Measurements from ENCODE around the gene RAB20. TPM values are rescaled to one million over a fixed set of nuclear protein-coding genes. Genes with fewer than 3 reads are reported as not detected.

The RAB20 gene
- polyA plus RNA-seq, 1 donor (not counting 4 experiments of a cell fraction or from before 2014, with no cell fraction given), result 4.3 TPM

GRCh38 chr13:110600980-110601379 is 39.5 kb upstream of the RAB20 start:
- FAIRE-seq (no peak), DNase-seq (ENCODE audit: low read depth, low spot score) (no peak)
- H4K20me1 ChIP-seq (ENCODE audit: control insufficient read depth, extremely low read depth, insufficient read depth, low read length), result no peaks in the 10 kb centered on the region
- no peaks in the 10 kb centered on the region for H3K36me3 ChIP-seq (ENCODE audit: control insufficient read depth in 2 of 2, extremely low read depth in 1 of 2, insufficient read depth in 2 of 2, low read length in 2 of 2)
- no peak overlapping the region for H3K4me2 ChIP-seq (ENCODE audit: control insufficient read depth, extremely low read depth, insufficient read depth, low read depth, low read length)
- H3K9ac ChIP-seq (ENCODE audit: control insufficient read depth, extremely low read depth, insufficient read depth, low read length), result no peak overlapping the region
- dilution Hi-C loops (cut with MboI; ENCODE audit: extremely low pct_ligation_motif_present, low sequenced_read_pairs), result no loop called here
- H3K27me3 ChIP-seq (ENCODE audit: control insufficient read depth, extremely low read depth, insufficient read depth, low read length), result no peaks in the 10 kb centered on the region
- no peak overlapping the region for H3K27ac ChIP-seq (ENCODE audit: control insufficient read depth, insufficient read depth, low read length)
- no peaks in the 10 kb centered on the region for H3K9me3 ChIP-seq (ENCODE audit: control insufficient read depth, low read depth, low read length)
- H3K4me3 ChIP-seq (ENCODE audit: control insufficient read depth in 2 of 3, extremely low read depth in 1 of 3, insufficient read depth in 2 of 3, low read depth in 1 of 3, low read length in 3 of 3), result no peak overlapping the region
- no peaks in the 10 kb centered on the region for H3K9me1 ChIP-seq (ENCODE audit: control insufficient read depth, extremely low read depth, insufficient read depth, low read length)
- H3K4me1 ChIP-seq (ENCODE audit: control insufficient read depth, extremely low read depth, insufficient read depth, low read length), result peaks cover 10% of the 10 kb centered on the region
- no peak overlapping the region for H2AFZ ChIP-seq (ENCODE audit: control insufficient read depth, low read length)
- TF ChIP-seq CTCF (optimal IDR thresholded peaks at IDR 0.05 in 1 of 3, IDR thresholded peaks at IDR 0.05 in 1 of 3, conservative IDR thresholded peaks at IDR 0.05 in 1 of 3; ENCODE audit: extremely low read depth in 1 of 3, insufficient read depth in 2 of 3, low read length in 3 of 3), result no peak
- TF ChIP-seq EZH2 (IDR thresholded peaks at IDR 0.05; ENCODE audit: low read length), result no peak
- no peaks in the 10 kb centered on the region for H3K79me2 ChIP-seq (ENCODE audit: control insufficient read depth, insufficient read depth, low read length)

DNA sequence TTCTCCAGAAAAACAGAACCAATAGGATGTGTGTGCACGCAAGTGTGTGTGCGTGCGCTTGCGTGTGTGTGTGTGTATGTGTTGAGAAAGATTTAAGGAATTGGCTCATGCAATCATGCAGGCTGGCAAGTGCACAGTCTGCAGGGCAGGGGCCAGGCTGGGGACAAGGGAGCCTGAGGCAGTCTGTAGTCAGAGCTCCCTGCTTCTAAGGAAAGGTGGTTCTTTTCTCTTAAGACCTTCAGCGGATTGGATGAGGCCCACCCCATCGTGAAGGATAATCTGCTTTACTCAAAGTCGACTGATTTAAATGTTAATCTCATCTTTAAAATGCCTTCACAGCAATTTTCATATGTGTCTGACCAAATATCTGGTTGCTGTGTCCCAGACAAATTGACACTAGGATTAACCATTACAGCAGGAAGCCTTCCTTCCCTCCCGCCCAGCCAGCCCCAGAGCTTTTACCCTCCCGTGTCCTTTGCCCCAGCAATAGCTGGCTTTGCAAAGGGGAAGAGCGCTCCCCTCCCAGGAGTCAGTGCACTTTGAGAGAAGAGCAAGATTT is 38.8 kb upstream of the RAB20 start:
- dilution Hi-C loops (cut with MboI; ENCODE audit: extremely low pct_ligation_motif_present, low sequenced_read_pairs), result no loop called here

More for the DNA sequence above, 38.8 kb upstream of the RAB20 start:
- H3K4me3 ChIP-seq (ENCODE audit: control insufficient read depth in 2 of 3, extremely low read depth in 1 of 3, insufficient read depth in 2 of 3, low read depth in 1 of 3, low read length in 3 of 3), result no peak overlapping the region
- no peak overlapping the region for H3K4me2 ChIP-seq (ENCODE audit: control insufficient read depth, extremely low read depth, insufficient read depth, low read depth, low read length)
- no peak overlapping the region for H3K27ac ChIP-seq (ENCODE audit: control insufficient read depth, insufficient read depth, low read length)
- H3K9me1 ChIP-seq (ENCODE audit: control insufficient read depth, extremely low read depth, insufficient read depth, low read length), result no peaks in the 10 kb centered on the region
- DNase-seq (ENCODE audit: low read depth, low spot score) (no peak), FAIRE-seq (no peak)
- no peaks in the 10 kb centered on the region for H3K27me3 ChIP-seq (ENCODE audit: control insufficient read depth, extremely low read depth, insufficient read depth, low read length)
- H2AFZ ChIP-seq (ENCODE audit: control insufficient read depth, low read length), result no peak overlapping the region
- no peaks in the 10 kb centered on the region for H3K9me3 ChIP-seq (ENCODE audit: control insufficient read depth, low read depth, low read length)
- peaks cover 10% of the 10 kb centered on the region for H3K4me1 ChIP-seq (ENCODE audit: control insufficient read depth, extremely low read depth, insufficient read depth, low read length)
- H3K79me2 ChIP-seq (ENCODE audit: control insufficient read depth, insufficient read depth, low read length), result no peaks in the 10 kb centered on the region
- H3K9ac ChIP-seq (ENCODE audit: control insufficient read depth, extremely low read depth, insufficient read depth, low read length), result no peak overlapping the region
- TF ChIP-seq CTCF (optimal IDR thresholded peaks at IDR 0.05 in 1 of 3, IDR thresholded peaks at IDR 0.05 in 1 of 3, conservative IDR thresholded peaks at IDR 0.05 in 1 of 3; ENCODE audit: extremely low read depth in 1 of 3, insufficient read depth in 2 of 3, low read length in 3 of 3), result no peak
- TF ChIP-seq EZH2 (IDR thresholded peaks at IDR 0.05; ENCODE audit: low read length), result no peak
- no peaks in the 10 kb centered on the region for H4K20me1 ChIP-seq (ENCODE audit: control insufficient read depth, extremely low read depth, insufficient read depth, low read length)
- no peaks in the 10 kb centered on the region for H3K36me3 ChIP-seq (ENCODE audit: control insufficient read depth in 2 of 2, extremely low read depth in 1 of 2, insufficient read depth in 2 of 2, low read length in 2 of 2)

All from keratinocyte (primary cell).